Activated CD4-positive, CD25-positive, alpha-beta regulatory T cell treated with anti-CD3 and anti-CD28 coated beads, Interleukin-2, amount 50 U/mL, for 16 hours (primary cell): ENCODE measurements around the gene FAM136A.
A peak's percentile ranks its signal among the peaks of the same experiment; 100 is the strongest.
"Not testable (repeated sequence)": the region's sequence is repeated elsewhere in the genome, so short reads cannot be mapped to it uniquely, and the experiment has no call there.

ENCODE experiments used
- DNase-seq: peaks from one replicate; pipeline ENCODE4 v3.0.0-alpha.2; 2020; ENCODE audit warnings: low read depth, low spot score

The FAM136A gene

DNA sequence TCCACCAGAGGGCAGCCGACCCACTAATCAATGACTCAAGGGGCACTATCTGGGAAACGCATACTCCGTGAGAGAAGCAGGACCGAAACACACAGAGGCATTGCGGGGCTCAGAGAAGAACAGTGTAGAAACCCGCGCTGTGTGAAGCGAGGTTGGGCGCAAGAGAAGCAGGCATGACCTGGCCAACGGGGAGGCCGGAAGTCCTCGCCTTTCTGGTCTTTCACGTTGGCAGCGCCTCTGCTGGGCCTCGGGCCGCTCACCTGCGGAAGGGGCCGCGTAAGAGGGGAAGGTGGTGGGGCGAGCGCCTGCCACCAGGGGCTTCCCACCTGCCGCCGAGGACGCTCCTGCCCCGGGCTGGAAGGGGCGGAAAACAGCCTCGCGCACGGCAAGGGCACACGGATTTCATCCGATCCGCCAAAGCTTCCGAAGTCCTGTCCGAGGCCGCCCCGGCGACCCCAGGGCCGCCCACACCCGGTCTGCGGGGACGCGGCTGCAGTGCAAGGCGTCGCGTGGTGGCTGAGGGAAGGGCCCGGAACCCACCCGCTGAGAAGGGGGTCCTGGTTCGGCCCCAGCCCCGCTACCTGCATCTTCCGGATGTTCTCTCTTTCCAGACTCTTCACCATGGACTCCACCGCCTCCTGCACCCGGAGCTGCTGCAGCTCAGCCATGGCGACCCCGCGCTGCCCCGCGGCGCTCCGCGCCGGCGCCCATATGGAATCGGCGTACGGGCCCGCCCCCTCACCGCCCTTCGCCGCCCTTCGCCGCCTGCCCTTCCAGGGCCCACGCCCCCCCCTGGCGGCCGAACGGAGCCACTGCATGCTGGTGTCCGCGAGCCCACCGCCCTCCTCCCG is at the start of gene FAM136A:
FAM136A (minus strand) TSS at position 724 of the 851 bp plus-strand sequence; CDS start at position 668, 56 bp downstream.
- peak; percentile 78 for DNase-seq

DNA sequence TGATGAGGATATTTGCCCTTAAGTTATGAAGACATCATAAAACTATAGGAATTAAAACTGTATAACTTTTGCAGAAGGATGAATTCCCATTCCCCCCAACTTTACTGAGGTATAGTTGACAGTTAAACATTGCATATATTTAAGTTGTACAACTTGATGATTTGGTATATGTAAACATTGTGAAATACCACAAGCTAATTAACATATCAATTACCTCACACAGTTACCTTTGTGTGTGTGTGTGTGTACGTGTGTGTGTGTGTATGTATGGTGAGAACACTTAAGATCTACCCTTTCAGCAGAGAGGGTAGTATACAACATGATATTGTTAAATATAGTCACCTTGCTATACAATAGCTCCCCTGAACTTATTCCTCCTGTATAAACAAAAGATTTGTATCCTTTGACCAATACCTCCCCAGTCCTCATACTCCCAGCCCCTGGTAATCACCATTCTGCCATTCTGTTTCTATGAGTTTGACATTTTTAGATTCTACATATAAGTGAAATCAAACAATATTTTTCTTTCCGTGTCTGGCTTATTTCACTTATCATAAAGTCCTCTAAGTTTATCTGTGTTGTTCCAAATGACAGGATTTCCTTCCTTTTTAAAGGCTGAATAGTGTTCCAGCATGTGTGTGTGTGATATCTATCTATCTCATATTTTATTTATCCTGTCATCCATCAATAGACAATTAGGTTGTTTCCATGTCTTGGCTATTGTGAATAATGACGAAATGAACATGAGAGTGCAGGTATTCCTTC is 48.2 kb upstream of the FAM136A start:
- no peak for DNase-seq

DNA sequence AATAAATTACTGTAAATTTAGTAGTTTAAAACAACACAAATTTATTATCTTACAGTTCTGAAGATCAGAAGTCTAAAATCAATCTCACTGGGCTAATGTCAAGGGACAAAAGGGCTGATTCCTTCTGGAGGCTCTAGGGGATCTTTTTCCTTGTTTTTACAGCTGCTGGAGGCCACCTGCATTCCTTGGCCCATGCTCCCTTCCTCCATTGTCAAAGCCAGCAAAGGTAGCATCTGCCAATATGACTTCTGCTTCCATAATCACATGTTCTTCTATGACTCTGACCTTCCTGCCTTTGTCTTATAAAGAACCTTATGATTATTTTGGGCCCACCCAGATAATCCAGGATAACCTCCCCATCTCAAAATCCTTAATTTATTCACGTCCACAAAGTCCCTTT is 46.0 kb upstream of the FAM136A start:
- DNase-seq, result no peak

- DNase-seq, result no peak
Measured at GRCh38 chr2:70344195-70344594, 42.3 kb upstream of the FAM136A start.

DNA sequence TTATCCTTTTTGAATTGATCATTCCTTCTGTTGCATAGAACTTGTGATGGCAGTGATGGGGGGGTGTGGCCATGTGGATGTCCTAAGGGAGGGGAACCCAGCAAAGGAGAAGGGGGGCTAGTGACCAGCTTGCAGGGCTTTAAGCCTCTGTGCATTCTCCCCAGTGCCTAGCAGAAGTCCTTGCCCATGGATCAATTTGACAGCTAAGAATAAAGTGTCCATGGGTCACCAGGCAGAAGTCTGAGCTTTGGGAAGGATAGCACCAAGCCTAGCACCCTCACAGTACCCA is 39.6 kb upstream of the FAM136A start:
- no peak for DNase-seq

- no peak for DNase-seq
Measured at GRCh38 chr2:70340761-70341476, 39.1 kb upstream of the FAM136A start.

GRCh38 chr2:70340075-70340474 is 38.2 kb upstream of the FAM136A start:
- no peak for DNase-seq

GRCh38 chr2:70336552-70336951 is 34.7 kb upstream of the FAM136A start:
- DNase-seq, result no peak

DNA sequence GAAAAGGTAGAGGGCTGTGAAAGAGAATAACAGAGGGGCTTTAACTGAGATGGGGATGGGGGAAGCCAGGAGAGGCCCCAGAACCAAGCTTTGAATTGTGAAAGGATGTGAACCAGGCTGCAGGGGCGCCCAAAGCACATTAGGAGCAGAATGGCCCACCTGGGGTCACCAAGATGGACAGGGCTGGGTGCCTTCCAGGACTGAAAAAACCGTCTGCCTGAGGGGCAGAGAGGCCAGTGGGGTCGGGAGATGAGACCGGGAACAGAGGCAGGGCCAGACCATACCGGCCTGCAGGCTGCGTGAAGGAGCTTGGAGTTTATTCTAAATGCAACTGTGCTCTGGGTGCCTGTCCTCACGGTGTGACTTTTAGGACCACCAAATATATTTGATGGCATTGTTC is 29.1 kb upstream of the FAM136A start:
- DNase-seq, result no peak

- DNase-seq, result no peak
Measured at GRCh38 chr2:70330476-70330875, 28.6 kb upstream of the FAM136A start.

DNA sequence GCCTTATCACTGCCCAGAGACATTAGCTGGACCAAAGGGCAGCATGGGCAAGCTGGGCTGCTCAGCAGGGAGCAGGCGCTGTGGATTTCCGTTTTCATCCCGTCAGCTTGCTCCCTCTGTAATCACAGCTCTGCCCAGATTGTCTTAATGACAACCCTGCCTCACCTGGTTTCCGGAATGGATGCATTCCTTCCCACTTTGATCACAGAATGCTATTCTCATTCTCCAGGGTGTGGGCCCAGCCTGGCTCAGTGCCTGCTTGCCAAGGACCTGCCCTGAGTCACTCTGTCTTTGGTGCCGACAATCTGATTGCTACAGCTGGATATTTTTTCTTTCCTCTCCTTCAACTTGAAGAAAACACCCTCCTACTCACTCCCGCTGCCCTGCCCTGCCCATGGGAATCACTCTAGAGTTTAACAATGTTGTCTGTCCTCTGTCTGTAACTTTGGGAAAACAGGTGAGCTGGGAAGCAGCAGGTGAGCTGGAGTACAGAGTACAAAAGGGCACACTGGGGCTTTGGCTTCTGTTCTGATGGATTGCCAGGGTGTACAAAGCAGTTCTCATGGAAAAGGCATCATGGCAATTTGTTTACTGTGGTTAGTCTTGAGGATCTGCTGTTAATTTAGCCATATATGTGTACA is 27.2 kb upstream of the FAM136A start:
- no peak for DNase-seq

DNA sequence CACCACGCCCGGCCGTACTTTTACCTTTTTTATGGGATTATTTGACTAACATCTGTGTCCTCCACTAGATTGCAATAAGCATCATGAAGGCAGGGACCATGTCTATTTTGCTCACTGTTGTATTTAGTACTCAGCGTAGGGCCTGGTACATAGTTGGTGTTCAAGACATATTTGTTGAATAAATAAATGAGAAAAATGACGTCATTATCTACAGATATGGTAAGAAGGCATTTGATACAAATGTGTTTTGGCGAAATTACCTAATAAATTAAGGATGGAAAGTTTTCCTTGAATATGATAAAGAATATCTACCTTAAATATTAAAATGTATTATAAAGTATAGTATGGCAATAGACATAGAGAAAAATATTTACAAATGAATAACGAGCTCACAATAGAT is 24.0 kb upstream of the FAM136A start:
- no peak for DNase-seq

GRCh38 chr2:70322518-70322917 is 20.7 kb upstream of the FAM136A start:
- DNase-seq, result no peak

GRCh38 chr2:70321370-70321769 is 19.5 kb upstream of the FAM136A start:
- DNase-seq, result no peak

DNA sequence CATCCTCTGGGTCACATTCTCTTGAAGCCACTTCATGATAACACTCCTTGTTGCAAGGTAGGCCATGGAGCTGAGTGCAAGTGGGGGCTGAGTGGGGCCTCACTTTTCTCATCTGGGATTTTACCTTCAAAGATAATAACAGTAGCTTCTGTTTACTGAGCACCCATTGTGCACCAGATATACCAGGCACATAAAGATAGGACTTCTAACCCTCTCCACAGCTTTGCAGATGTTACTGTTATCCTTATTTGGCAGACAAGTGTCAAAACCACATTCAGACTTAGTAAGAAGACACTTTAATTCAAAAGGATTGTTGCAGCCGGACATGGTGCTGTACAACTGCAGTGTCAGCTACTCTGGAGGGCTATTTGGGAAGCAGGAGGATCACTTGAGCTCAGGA is 12.8 kb upstream of the FAM136A start:
- no peak for DNase-seq

- no peak for DNase-seq
Measured at GRCh38 chr2:70312560-70312959, 10.7 kb upstream of the FAM136A start.

GRCh38 chr2:70310899-70311298 is 9.0 kb upstream of the FAM136A start:
- no peak for DNase-seq

- DNase-seq, result no peak
Measured at GRCh38 chr2:70305531-70305930, 3.7 kb upstream of the FAM136A start.

DNA sequence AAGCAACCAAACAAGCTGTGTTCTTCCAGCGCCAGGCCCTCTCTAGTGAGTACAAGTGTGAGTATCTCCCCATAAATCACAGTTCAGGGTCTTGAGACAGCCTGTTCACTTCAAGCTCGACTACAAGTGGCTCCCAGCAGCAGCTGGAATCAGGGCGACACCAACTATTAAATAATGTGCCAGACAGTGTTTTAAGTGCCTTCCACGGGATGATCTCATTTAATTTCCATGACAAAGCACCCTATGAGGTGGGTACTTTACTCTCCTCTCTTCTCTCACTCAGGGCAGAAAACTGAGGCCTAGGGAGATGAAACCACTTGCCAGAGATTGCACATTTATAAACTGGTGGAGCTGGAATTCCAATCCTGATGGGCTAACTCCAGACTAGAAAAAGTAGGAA is 2.6 kb upstream of the FAM136A start:
- no peak for DNase-seq

GRCh38 chr2:70303186-70303585 is 1.3 kb upstream of the FAM136A start:
- no peak for DNase-seq

GRCh38 chr2:70302195-70302546 is 304 bp upstream of the FAM136A start:
- DNase-seq, result not testable (repeated sequence)

GRCh38 chr2:70300771-70301343 is 1.0 kb downstream of the FAM136A start:
- DNase-seq, result no peak
